Loucy (cell line): ENCODE results near the gene HTR1E.

Experiments used
- H2AFZ ChIP-seq: fragments of 200-600 bp; sonication (generic); 2 replicates; pipeline ENCODE4 v1.6.0; 2016; ENCODE audit warnings: antibody characterized with exemption, mild to moderate bottlenecking, low read length, moderate library complexity
- H3F3A ChIP-seq: fragments of 200-600 bp; 2 replicates; pipeline ENCODE4 v1.6.0; 2016; ENCODE audit warnings: antibody characterized with exemption, low read depth, mild to moderate bottlenecking
- H3K27me3 ChIP-seq: fragments of 200-600 bp; sonication (generic); 2 replicates; pipeline ENCODE4 v1.6.1; 2014; ENCODE audit warnings: low read length, mild to moderate bottlenecking; ENCODE audit not compliant: insufficient read depth, poor library complexity, severe bottlenecking
- H3K36me3 ChIP-seq: fragments of 200-600 bp; sonication (generic); 2 replicates; pipeline ENCODE4 v1.6.1; 2016; ENCODE audit warnings: low read length; ENCODE audit not compliant: insufficient read depth
- H3K4me1 ChIP-seq: fragments of 200-600 bp; sonication (generic); 2 replicates; pipeline ENCODE4 v1.5.1; 2014; ENCODE audit warnings: low read length, mild to moderate bottlenecking; ENCODE audit not compliant: insufficient read depth, poor library complexity, severe bottlenecking
- H3K4me2 ChIP-seq: fragments of 200-600 bp; sonication (generic); 2 replicates; pipeline ENCODE4 v1.6.0; 2014; ENCODE audit warnings: antibody characterized with exemption, low read length, low read depth, mild to moderate bottlenecking; ENCODE audit not compliant: poor library complexity, severe bottlenecking
- H3K4me3 ChIP-seq: fragments of 200-600 bp; sonication (generic); 2 replicates; pipeline ENCODE4 v1.5.1; 2014; ENCODE audit warnings: low read length, mild to moderate bottlenecking, mixed read lengths; ENCODE audit not compliant: poor library complexity, severe bottlenecking
- H3K79me2 ChIP-seq: fragments of 200-600 bp; sonication (generic); 2 replicates; pipeline ENCODE4 v1.6.1; 2014; ENCODE audit warnings: low read length; ENCODE audit not compliant: insufficient read depth
- H3K9ac ChIP-seq: fragments of 200-600 bp; sonication (generic); 2 replicates; pipeline ENCODE4 v1.6.0; 2014; ENCODE audit warnings: mild to moderate bottlenecking, low read depth, low read length, moderate library complexity; ENCODE audit not compliant: poor library complexity, severe bottlenecking
- H3K9me2 ChIP-seq: fragments of 200-600 bp; sonication (generic); replicated peaks from 2 replicates; pipeline ENCODE4 v1.6.1; 2016; ENCODE audit warnings: low read depth, low read length, mixed read lengths
- H3K9me3 ChIP-seq: fragments of 200-600 bp; sonication (generic); 2 replicates; pipeline ENCODE4 v1.6.1; 2014; ENCODE audit warnings: mild to moderate bottlenecking, antibody characterized with exemption, low read length, low read depth; ENCODE audit not compliant: insufficient read depth
- H4K20me1 ChIP-seq: fragments of 200-600 bp; sonication (generic); 2 replicates; pipeline ENCODE4 v1.6.0; 2014; ENCODE audit warnings: antibody characterized with exemption, low read length, mild to moderate bottlenecking; ENCODE audit not compliant: insufficient read depth, poor library complexity, severe bottlenecking
- EZH2phosphoT487 ChIP-seq: fragments of 200-600 bp; IDR thresholded peaks from 2 replicates; pipeline ENCODE4 v1.6.1; 2018; ENCODE audit warnings: antibody characterized with exemption, mild to moderate bottlenecking, moderate library complexity, borderline replicate concordance
- TF ChIP-seq, protein P1 (sequence below): fragments of 200-600 bp; sonication (generic); conservative IDR thresholded peaks from 2 replicates; pipeline ENCODE4 v1.5.1; 2014; ENCODE audit warnings: mild to moderate bottlenecking, antibody characterized with exemption, low read length

Gene HTR1E

DNA sequence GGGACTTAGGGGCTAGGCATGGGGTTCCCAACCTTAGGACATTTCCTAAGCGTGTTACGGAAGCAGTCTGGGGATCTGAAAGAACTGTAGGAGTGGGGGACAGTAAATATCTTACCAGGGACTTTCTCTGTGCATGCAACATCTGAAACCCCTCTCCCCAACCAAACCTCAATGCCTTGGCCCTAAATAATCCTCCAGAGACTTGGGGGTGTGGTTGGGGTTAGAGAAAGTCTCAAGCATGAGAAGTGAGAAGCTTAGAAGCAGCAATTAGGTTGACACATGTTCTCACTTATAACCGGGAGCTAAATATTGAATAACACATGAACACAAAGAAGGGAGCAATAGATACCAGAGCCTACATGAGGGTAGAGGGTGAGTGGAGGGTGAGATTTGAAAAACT lies 74.7 kb downstream of the HTR1E start:
- no peaks in the 10 kb centered on the region for H4K20me1 ChIP-seq
- H3K4me3 ChIP-seq, result no peak overlapping the region
- no peaks in the 10 kb centered on the region for H3K79me2 ChIP-seq
- H3K4me2 ChIP-seq, result no peak overlapping the region
- no peaks in the 10 kb centered on the region for H3K9me3 ChIP-seq
- H3K9me2 ChIP-seq, result no peaks in the 10 kb centered on the region
- no peaks in the 10 kb centered on the region for H3K36me3 ChIP-seq
- H2AFZ ChIP-seq, result no peak overlapping the region
- H3K27me3 ChIP-seq, result no peaks in the 10 kb centered on the region
- TF ChIP-seq EZH2phosphoT487, result no peak
- TF ChIP-seq, protein P1, sequence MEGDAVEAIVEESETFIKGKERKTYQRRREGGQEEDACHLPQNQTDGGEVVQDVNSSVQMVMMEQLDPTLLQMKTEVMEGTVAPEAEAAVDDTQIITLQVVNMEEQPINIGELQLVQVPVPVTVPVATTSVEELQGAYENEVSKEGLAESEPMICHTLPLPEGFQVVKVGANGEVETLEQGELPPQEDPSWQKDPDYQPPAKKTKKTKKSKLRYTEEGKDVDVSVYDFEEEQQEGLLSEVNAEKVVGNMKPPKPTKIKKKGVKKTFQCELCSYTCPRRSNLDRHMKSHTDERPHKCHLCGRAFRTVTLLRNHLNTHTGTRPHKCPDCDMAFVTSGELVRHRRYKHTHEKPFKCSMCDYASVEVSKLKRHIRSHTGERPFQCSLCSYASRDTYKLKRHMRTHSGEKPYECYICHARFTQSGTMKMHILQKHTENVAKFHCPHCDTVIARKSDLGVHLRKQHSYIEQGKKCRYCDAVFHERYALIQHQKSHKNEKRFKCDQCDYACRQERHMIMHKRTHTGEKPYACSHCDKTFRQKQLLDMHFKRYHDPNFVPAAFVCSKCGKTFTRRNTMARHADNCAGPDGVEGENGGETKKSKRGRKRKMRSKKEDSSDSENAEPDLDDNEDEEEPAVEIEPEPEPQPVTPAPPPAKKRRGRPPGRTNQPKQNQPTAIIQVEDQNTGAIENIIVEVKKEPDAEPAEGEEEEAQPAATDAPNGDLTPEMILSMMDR, result no peak
- H3K9ac ChIP-seq, result no peak overlapping the region
- H3F3A ChIP-seq, result no peaks in the 10 kb centered on the region
- H3K4me1 ChIP-seq, result no peaks in the 10 kb centered on the region

DNA sequence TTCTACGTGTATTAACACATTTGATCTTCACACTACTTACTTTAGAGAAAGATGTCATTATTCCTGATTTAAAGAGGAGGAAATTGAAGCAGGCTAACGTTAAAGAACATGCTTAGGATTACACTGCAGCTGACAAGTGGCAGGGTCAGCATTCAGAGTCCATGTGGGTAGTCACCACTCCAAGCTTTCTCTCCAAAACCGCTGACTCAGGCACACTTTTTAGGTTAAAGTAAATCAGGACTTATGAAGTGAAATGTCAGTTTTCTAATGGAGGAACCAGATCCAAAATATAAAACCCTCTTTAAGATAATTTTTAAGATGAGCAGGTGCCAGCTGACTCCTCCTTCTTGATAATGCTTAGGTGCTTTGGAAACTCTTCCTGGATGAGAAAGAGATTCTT lies 75.4 kb downstream of the HTR1E start:
- Histone ChIP-seq H3K36me3 (no peaks in the 10 kb centered on the region), H3K79me2 (no peaks in the 10 kb centered on the region), H4K20me1 (no peaks in the 10 kb centered on the region), H3K9ac (no peak overlapping the region), H2AFZ (no peak overlapping the region), H3K4me1 (no peaks in the 10 kb centered on the region), H3K9me3 (no peaks in the 10 kb centered on the region), H3K4me3 (no peak overlapping the region), H3K4me2 (no peak overlapping the region), H3K9me2 (no peaks in the 10 kb centered on the region), H3K27me3 (no peaks in the 10 kb centered on the region), H3F3A (no peaks in the 10 kb centered on the region)
- TF ChIP-seq, protein P1, result no peak
- no peak for TF ChIP-seq EZH2phosphoT487

DNA sequence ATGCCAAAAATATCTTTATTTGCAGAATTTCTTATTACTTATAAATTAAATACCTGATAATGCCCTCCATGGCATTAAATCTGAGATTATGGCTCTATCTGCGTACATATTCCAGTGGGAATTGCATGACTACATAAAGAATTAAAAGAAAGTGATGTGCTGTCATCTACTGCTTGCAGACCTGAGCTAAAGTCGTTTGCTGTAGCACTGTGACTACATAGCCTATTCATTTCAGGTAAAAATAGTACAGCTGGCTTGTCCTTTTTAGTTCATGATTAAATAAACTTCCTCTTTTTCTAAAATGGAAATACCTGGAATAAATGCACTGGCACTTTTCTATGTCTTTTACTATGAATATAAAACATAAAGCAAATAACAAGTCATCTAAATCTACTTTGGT lies 79.4 kb downstream of the HTR1E start:
- Histone ChIP-seq H3K9ac (no peak overlapping the region), H3K36me3 (no peaks in the 10 kb centered on the region), H3K4me1 (no peaks in the 10 kb centered on the region), H3K4me2 (no peak overlapping the region), H3K9me2 (no peaks in the 10 kb centered on the region), H3K27me3 (no peaks in the 10 kb centered on the region), H3K79me2 (no peaks in the 10 kb centered on the region), H3F3A (no peaks in the 10 kb centered on the region), H2AFZ (no peak overlapping the region), H3K9me3 (no peaks in the 10 kb centered on the region), H4K20me1 (no peaks in the 10 kb centered on the region), H3K4me3 (no peak overlapping the region)
- TF ChIP-seq, protein P1, result no peak
- TF ChIP-seq EZH2phosphoT487, result no peak
